Sigmoid colon (tissue), 4 donors: ENCODE data around the gene CALHM1.

Experiments used
- CTCF ChIP-seq, 4 experiments: fragments of 450-650 bp in 3 of 4; fragments of 200-600 bp in 1 of 4; IDR thresholded peaks; one replicate each; pipeline ENCODE4 v1.5.1; 2016 to 2019; ENCODE audit warnings: antibody characterized with exemption in 4 of 4, mild to moderate bottlenecking in 3 of 4, moderate library complexity in 2 of 4
- EP300 ChIP-seq, 4 donors: sonication (generic); formaldehyde crosslinking; IDR thresholded peaks; one replicate each; pipeline ENCODE4 v1.6.1; 2017; ENCODE audit warnings: antibody characterized with exemption in 4 of 4
- POLR2A ChIP-seq, 2 donors: fragments of 450-650 bp; IDR thresholded peaks; one replicate each; pipeline ENCODE4 v1.6.1; 2016; ENCODE audit warnings: antibody characterized with exemption in 2 of 2, mild to moderate bottlenecking in 2 of 2, moderate library complexity in 2 of 2
- POLR2AphosphoS5 ChIP-seq, 4 donors: sonication (generic); formaldehyde crosslinking; IDR thresholded peaks; one replicate each; pipeline ENCODE4 v1.6.1; 2017; ENCODE audit warnings: antibody characterized with exemption in 4 of 4

GRCh38 chr10:103428989-103429643 is 29.6 kb downstream of the CALHM1 start:
- TF ChIP-seq CTCF (IDR thresholded peaks at IDR 0.05): no peak
- no peak for TF ChIP-seq POLR2A (IDR thresholded peaks at IDR 0.05)
- no peak for TF ChIP-seq POLR2AphosphoS5 (IDR thresholded peaks at IDR 0.05)
- no peak for TF ChIP-seq EP300 (IDR thresholded peaks at IDR 0.05)
